HG02943 (cell line): Measurements from ENCODE around the gene FBLIM1.
"Not testable (repeated sequence)": the region's sequence is repeated elsewhere in the genome, so short reads cannot be mapped to it uniquely, and the experiment has no call there.

Source experiments
- ATAC-seq: cut with Tn5 transposase; IDR thresholded peaks from one replicate; pipeline ENCODE4 v1.9.1; 2021; ENCODE audit warnings: mild to moderate bottlenecking, low read depth, moderate library complexity; ENCODE audit not compliant: unreplicated experiment

FBLIM1 gene

DNA sequence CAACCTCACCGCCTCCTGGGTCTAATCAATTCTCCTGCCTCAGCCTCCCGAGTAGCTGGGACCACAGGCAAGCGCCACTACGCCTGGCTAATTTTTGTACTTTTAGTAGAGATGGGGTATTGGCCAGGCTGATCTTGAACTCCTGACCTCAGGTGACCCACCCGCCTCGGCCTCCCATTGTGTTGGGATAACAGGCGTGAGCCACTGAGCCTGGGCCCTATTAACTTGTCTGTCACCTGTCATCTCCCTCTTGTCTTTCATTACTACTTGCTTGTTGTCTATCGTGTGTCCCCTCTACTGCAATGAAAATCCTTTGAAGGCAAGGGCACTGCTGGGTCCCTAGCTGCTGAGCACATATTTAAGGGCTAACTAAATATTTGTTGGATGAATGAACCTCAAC is 45.5 kb downstream of the FBLIM1 start:
- ATAC-seq = no peak

DNA sequence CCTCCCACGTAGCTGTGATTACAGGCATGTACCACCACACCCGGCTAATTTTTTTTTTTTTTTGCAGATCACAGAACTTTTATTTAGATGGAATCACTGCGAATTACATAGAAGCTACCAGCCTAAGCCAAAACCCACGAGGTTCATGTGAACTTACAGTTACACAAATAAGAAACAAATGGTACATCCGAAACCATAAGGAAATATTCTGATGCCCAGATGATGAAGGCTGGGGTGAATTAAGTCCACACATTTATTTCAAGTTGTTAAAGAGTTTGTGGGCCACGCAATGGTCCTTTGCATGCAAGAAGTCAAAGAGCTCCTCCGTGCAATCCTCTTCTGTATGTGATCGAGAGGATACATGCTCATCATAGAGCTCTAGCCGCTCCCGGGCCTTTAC is 48.5 kb downstream of the FBLIM1 start:
- no peak for ATAC-seq

DNA sequence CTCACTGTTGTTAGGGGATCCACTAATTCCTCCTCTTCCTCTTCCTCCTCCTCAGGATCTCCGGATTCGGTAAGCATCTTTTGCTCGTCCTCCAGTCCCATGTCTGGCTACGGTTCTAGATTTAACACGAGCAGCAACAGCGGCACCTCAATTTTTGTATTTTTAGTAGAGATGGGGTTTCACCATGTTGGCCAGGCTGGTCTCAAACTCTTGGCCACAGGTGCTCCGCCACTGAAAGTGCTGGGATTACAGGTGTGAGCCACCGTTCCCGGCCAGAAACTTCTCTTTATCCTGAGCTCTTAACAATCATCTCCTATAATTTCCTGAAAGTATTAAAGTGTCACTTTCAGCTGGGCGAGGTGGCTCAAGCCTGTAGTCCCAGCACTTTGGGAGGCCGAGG is 49.0 kb downstream of the FBLIM1 start, which contains the start of gene UQCRHL:
Gene UQCRHL, minus strand, starts transcription at position 101 of the 400 bp plus-strand sequence. Its CDS starts 0 bp downstream, at position 101.
- ATAC-seq = not testable (repeated sequence)

DNA sequence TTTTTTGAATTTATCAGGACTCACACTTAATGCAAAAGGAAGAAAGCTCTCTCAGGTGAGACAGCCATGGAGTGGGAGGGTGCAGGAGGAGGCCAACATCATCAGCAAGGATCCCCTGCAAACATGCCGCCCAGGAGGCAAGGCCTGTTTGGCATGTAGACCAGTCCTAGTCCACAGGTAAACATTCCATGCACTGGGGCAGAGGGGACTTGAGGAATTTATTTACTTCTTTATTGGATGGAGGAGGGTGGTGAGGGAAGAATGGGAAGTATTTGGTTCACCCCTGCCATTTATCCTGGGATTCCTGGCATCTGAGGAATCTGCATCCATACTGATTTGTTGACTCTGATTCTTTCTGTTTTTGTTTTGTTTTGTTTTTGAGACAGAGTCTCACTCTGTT is 50.4 kb downstream of the FBLIM1 start:
- no peak for ATAC-seq

DNA sequence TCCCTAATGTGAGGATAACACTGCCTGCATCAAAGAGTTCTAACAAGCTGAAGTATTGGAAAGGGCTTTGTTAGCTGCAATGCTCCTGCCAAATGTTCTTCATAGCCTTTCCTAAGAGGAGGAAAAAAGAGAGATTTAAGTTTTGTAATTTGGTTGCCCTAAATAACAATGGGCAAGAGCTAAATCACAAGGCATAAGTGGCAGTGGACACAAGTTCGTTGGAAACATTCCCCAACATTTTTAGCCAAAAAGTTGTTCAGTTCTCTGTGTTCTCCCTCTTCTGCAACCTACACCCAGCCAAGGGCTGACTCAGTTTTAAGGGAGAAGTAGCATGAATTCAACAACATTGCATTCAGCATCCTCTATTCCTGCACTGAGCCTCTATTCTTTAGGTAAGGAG is 51.5 kb downstream of the FBLIM1 start:
- ATAC-seq = no peak

DNA sequence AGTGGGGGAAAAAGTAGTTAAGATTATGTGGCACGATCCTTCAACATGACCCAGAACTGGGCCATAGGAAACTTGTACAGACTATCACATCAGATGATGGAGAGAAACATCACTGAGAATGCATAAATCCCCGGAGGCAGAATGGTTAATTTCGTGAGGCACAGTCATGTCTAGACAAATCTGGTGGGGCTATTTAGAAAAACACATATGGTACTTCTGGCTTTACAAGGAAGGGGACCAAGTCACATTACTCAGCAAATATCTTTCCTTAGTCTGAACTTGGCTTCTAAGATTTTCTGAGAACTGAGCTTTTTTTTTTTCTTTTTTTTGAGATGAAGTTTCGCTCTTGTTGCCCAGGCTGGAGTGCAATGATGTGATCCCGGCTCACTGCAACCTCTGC is 58.1 kb downstream of the FBLIM1 start:
- no peak for ATAC-seq

DNA sequence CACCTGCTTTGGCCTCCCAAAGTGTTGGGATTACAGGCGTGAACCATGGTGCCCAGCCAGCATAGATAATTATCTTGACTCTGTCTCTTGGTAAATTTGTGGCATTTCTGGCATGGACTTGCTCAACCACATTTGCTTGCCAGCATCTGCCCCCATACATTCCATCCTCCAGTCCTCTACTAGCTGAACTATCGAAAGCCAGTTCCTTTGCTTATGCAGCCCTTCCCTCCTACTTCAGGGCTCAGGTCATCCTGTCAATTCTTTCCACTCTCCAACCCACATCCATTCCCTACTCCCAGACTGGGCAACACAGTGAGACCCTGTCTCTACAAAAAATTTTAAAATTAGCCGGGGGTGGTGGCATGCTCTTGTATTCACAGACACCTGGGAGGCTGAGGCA is 61.9 kb downstream of the FBLIM1 start:
- ATAC-seq = no peak

DNA sequence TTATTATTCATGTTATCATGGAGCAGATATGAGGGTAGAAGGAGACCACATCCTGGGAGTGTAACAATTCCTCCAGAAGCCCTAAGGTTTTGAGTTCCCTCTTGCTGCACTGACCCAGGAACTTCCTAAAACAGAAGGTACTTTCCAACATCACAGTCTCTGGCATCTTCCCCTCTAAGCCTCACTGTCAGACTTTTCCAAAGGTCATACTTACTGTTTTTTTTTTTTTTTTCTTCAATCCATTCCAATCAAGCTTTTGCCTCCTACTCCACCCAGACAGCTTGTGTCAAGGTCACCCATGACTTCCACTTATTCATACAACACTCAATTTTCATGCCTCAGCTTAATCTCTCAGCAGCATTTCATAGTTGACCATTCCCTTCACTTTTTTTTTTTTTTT is 67.2 kb downstream of the FBLIM1 start:
- no peak for ATAC-seq

DNA sequence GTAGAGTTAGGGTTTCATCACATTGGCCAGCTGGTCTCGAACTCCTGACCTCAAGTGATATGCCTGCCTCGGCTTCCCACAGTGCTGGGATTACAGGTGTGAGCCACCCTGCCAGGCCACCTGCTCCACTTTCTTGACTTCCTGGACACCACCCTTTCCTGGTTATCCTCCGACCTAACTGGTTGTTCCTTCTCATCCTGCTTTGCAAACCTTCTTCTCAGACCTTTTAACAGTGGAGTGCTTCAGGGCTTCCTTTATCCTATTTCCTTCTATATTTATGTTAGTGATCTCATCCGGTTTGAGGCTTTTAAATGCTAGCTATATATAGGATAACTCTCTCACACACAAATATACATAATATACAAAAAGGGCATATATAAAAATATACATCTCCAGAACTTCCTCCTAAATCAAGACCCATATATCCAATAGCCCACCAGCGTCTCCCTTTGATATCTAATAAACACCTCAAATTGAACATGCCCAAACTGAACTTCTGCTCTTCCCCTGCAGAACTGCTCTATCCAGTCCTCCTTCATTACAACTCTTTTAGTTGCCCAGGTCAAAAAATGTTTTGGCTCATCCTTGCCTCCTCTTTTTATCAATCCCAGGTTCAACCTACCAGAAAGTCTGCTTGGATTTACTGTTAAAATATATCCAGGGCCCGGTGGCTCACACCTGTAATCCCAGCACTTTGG is 68.4 kb downstream of the FBLIM1 start:
- no peak for ATAC-seq

DNA sequence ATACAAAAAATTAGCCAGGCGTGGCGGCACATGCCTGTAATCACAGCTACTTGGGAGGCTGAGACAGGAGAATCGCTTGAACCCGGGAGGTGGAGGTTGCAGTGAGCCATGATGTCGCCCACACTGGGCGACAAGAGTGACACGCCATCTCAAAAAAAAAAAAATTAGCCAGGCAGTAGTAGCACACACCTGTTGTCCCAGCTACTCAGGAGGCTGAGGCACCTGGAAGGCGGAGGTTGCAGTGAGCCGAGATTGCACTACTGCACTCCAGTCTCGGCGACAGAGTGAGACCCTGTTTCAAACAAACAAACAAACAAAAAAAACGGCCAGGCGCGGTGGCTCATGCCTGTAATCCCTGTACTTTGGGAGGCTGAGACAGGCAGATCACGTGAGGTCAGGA is 69.0 kb downstream of the FBLIM1 start:
- ATAC-seq = not testable (repeated sequence)

DNA sequence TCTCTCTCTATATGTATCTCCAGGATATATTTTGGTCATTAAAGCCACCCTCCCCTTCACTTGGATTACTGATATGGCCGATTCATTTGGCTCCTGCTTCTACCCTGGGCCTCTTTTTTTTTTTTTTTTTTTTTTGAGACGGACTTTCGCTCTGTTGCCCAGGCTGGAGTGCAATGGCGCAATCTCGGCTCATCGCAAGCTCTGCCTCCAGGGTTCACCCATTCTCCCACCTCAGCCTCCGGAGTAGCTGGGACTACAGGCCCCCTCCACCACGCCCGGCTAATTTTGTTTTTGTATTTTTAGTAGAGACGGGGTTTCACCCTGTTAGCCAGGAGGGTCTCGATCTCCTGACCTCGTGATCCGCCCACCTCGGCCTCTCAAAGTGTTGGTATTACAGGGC is 70.3 kb downstream of the FBLIM1 start:
- ATAC-seq = not testable (repeated sequence)

DNA sequence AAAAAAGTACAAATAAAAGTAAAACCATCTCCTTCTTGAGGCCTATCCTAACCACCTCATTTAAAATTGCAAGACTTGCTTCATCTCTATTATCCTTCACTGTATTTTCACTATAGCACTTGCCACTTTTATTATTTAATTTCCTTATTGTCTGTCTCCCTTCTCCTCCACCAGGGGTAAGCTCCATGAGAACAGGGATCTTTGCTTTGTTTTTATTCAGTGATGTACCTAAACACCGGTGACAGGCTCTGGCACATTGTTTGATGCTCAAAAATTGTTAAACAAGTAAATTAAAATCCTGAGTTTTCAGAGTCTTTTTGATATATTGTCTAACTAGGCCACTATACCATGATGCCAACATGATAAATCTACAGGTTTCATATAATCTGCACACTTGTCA is 71.7 kb downstream of the FBLIM1 start:
- no peak for ATAC-seq

DNA sequence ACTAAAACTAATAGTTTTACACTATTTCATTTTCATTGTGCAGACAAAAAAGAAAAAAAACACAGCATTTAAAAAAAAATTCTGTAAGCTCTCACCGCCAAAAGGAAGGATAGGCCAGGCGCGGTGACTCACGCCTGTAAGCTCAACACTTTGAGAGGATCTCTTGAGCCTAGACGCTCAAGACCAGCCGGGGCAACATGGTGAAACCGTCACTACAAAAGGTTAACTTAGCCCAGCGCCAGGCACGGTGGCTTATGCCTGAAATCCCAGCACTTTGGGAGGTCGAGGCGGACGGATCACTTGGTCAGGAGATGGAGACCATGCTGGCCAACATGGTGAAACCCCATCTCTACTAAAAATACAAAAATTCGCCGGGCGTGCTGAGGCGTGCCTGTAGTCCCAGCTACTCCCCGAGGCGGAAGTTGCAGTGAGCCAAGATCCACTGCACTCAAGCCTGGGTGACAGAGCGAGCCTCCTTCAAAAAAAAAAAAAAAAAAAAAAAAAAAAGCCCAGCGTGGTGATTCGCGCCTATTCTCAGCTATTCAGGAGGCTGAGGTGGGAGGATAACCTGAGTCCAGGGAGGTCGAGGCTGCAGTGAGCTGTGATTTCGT is 74.6 kb downstream of the FBLIM1 start:
- no peak for ATAC-seq

DNA sequence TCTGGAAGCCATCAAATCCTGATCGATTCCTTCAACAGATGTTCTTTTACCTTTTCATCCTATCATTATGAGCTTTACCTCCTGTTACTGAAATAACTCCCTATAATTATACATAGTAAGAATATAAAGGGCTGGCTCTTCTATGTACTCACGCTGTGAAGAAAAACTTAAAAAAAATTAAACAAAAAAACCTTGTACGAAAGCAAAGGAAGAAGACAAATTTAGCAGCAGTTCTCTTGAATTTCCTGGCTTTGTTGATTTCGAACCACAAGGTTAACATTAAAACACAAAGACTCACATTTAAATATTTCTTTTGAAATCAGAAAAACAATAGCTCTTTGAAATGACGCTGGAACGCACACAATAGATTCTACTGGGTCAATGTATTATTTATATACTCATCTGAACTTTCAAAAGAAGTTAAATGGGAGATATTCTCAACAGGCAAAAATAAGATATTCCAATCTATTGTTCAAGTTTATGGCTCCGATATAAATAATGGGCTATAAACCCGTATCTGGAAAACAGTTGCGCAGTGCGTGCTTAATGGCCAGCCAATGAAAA is 75.3 kb downstream of the FBLIM1 start:
- ATAC-seq = no peak

DNA sequence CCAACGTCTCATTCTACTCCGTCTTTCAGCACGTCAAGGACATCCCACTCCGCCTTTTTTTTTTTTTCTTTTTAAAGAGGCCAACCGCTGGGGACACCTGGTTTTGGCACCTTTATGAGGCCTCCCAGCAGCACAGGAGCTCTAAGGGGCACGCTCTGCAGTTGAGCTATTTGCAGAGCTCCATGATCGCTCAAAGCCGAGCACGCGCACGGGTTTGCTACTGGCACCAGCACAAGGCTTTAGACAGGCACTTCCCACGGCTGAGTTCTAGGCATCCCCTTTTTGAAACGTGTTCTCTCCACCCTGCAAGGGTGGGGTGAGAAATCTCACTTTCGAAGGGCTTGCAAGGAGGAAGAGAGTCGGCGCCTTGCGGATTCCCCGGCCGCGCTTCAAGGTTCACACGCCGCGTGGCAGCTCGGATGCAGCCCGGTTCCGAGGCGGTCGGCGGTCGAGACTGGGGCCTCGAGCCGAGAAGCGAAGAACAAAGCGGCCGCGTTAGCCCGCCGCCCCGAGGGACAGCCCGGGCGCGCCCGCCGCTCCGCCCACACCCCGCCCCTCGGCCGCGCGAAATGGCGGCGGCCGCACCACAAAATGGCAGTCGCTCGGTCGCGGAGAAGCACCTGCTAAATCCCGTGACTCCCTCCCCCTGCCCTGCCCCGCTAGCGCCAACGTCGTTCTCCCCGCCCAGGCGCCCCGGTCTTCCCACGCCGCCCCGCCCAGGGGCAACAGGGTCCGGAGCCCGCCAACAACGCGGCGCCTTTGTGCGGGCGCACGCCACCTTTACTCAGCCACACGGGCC is 76.0 kb downstream of the FBLIM1 start:
- peak; percentile 44 for ATAC-seq

DNA sequence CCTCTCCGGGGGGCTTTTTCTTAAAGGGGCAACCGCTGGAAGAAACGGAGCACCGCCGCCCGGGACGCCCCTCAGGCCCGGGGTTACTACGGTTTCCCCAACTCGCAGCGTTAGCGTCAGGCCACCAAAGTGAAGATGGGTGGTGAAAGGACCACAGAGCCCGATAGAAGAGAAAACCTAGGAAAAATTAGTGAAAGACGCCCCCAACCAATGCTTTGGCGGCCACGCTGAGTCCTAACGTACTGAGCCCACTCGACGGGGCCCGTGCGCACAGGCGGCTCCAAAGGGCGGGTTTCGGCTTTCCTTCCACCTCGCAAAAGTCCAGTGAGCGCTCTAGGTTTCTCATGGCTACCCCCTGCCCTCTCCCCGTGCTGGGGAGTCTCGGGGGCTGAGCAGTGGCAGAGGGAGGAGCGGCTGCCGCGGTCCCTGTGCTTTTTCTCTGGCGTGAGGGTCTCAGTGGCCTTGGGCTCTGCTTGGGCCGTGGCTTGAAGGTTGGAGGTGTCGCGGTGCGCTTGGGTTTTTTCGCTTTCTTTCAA is 76.7 kb downstream of the FBLIM1 start:
- ATAC-seq = peak; percentile 15

DNA sequence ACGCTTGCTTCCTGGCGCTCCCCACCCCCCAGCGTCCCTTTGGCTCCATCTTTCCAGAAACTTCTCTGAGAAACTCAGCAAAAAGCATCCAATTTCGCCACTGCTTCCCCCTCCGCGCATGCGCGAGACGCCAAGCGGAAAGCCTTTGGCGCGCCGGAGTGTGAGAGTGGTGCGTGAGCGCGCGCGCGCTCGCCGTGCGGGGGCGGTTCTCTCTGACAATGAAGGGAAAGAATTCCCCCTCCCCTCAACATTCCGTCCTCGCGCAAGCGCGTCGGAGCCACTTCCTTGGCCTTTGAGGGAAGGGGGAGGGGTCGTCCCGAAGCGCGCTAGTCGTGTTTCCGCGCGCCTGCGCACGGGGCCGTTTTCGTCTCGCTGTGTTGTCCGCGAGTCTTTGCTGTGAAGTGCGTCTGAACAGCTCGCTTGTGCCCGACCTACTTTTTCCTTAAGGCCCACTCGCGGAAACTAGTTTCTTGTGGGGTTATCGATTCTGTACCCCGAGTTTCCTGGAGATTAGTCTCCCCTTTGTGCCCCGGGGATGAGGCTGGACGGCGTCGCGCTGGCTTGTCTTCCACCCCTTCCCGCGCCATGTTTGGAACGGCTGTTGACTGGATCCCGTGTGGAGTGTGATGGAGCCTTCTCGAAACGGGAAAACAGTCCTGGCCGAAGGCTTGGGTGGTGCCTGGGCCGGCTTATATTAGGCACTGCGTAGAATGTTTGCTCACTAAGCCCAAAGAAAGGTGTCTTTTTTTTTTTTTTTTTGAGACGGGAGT is 77.3 kb downstream of the FBLIM1 start:
- ATAC-seq = peak; percentile 38
